HEK293T (cell line): Measurements from ENCODE around the gene FARSA.
"Not testable (repeated sequence)": the region's sequence is repeated elsewhere in the genome, so short reads cannot be mapped to it uniquely, and the experiment has no call there.

Experiments
- CTCF ChIA-PET: fragments of 350-600 bp; formaldehyde crosslinking; extraction: SDS; loops from one replicate; lab custom pipeline; 2021; ENCODE audit warnings: antibody characterized with exemption, inconsistent platforms; lab: Yijun Ruan, JAX
- POLR2A ChIA-PET: fragments of 350-600 bp; formaldehyde crosslinking; extraction: SDS; loops from one replicate; lab custom pipeline; 2020; ENCODE audit warnings: antibody characterized with exemption, inconsistent platforms; lab: Yijun Ruan, JAX
- DNase-seq: peaks from one replicate; pipeline ENCODE4 v3.0.0; 2012; ENCODE audit warnings: mixed read lengths; ENCODE audit errors: extremely low spot score
- ARNT ChIP-seq: fragments of 450-650 bp; IDR thresholded peaks from 2 replicates; pipeline ENCODE4 v1.6.1; 2017; ENCODE audit warnings: mild to moderate bottlenecking
- BHLHE40 ChIP-seq: fragments of 450-650 bp; IDR thresholded peaks from 2 replicates; pipeline ENCODE4 v1.6.1; 2016; ENCODE audit warnings: mild to moderate bottlenecking, moderate library complexity, borderline replicate concordance
- CTBP1 ChIP-seq: fragments of 450-650 bp; IDR thresholded peaks from 2 replicates; pipeline ENCODE4 v1.6.1; 2016; ENCODE audit warnings: borderline replicate concordance
- ELF4 ChIP-seq: fragments of 450-650 bp; IDR thresholded peaks from 2 replicates; pipeline ENCODE4 v1.6.1; 2017; ENCODE audit warnings: antibody characterized with exemption
- FOXA1 ChIP-seq: fragments of 450-650 bp; IDR thresholded peaks from 2 replicates; pipeline ENCODE4 v1.6.1; 2016; ENCODE audit warnings: mild to moderate bottlenecking
- FOXK2 ChIP-seq: fragments of 450-650 bp; IDR thresholded peaks from 2 replicates; pipeline ENCODE4 v1.6.1; 2016; ENCODE audit warnings: mild to moderate bottlenecking
- FOXM1 ChIP-seq: fragments of 450-650 bp; IDR thresholded peaks from 2 replicates; pipeline ENCODE4 v1.6.1; 2017; ENCODE audit warnings: mild to moderate bottlenecking, borderline replicate concordance
- HDGF ChIP-seq: fragments of 450-650 bp; IDR thresholded peaks from 2 replicates; pipeline ENCODE4 v1.6.1; 2017; ENCODE audit warnings: antibody characterized with exemption, borderline replicate concordance
- L3MBTL2 ChIP-seq: fragments of 450-650 bp; conservative IDR thresholded peaks from 2 replicates; pipeline ENCODE4 v1.6.1; 2016; ENCODE audit warnings: mild to moderate bottlenecking
- LEF1 ChIP-seq: fragments of 450-650 bp; IDR thresholded peaks from 2 replicates; pipeline ENCODE4 v1.6.1; 2017; ENCODE audit warnings: mild to moderate bottlenecking, borderline replicate concordance
- NFRKB ChIP-seq: fragments of 450-650 bp; IDR thresholded peaks from 2 replicates; pipeline ENCODE4 v1.6.1; 2016; ENCODE audit warnings: mild to moderate bottlenecking, moderate library complexity
- SP1 ChIP-seq: fragments of 450-650 bp; IDR thresholded peaks from 2 replicates; pipeline ENCODE4 v1.6.1; 2017
- SUZ12 ChIP-seq: fragments of 450-650 bp; IDR thresholded peaks from 2 replicates; pipeline ENCODE4 v1.6.1; 2016; ENCODE audit warnings: mild to moderate bottlenecking
- TARDBP ChIP-seq: fragments of 450-650 bp; IDR thresholded peaks from 2 replicates; pipeline ENCODE4 v1.6.1; 2016
- ZNF384 ChIP-seq: fragments of 450-650 bp; IDR thresholded peaks from 2 replicates; pipeline ENCODE4 v1.6.1; 2016
- TF ChIP-seq, protein P1 (sequence below): fragments of 450-650 bp; IDR thresholded peaks from 2 replicates; pipeline ENCODE4 v1.6.1; 2016

The FARSA gene

DNA sequence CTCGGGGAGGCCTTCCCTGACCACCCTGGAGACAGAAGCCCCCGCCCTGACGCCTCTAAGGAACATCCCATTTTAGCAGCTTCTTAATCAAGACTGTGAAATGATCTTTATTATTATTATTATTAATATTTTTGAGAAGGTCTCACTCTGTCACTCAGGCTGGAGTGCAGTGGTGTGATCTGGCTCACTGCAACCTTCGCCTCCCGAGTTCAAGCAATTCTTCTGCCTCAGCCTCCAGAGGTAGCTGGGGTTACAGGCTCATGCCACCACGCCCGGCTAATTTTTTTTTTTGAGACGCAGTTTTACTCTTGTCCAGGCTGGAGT is 32.3 kb upstream of the FARSA start:
- DNase-seq, result no peak
- ChIA-PET CTCF (interaction anchor here (0.6 to 2.0 kb wide), 28 partner anchors 8 to 295 kb away, joined by 3 to 27 read pairs (median 4); partner anchors contain the start of genes CALR, FARSA, GADD45GIP1 and GCDH), POLR2A (interaction anchor here (0.6 to 1.6 kb wide), 12 partner anchors 9 to 187 kb away, joined by 3 to 15 read pairs (median 3); partner anchors contain the start of genes CALR, FARSA, GADD45GIP1 and GCDH)
- no peak for TF ChIP-seq LEF1

DNA sequence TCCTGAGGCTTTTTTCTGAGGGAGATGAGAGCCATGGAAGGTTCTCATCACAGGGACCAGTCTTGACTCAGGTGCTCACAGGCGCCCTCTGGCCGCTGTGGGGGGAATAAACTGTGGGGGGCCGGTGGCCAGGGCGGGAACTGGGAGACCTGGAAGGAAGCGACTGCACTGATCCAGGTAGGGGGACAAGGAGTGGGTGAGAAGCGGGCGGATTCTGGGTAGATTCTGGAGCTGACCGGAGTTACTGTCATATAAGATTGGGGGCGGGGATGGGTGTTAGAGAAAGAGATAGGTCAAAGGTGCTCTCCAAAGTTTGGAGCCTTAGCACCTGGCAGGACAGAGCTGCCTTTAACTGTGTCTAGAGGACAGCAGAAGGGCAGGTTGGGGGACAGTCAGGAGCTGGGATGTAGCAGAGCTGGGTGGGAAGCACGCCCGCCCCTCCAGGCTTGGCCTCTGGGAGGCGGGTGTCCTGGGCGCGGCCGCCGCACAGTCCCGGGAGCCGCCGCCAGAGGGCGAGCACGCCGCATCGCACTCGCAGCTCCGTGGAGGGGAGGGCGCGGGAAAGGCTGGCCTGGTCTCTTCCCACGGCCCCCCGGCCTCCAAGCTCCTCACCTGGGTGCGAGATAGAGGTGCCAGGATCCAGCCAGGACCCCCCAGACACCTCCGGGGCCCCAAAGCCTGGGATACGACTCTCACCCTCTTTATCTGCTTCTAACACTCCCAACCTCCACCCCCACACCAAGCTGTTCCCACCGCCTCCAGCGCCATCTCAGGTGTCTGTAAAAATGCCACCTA is 31.7 kb upstream of the FARSA start:
- TF ChIP-seq L3MBTL2, result no peak
- no peak for TF ChIP-seq ELF4
- TF ChIP-seq, protein P1, sequence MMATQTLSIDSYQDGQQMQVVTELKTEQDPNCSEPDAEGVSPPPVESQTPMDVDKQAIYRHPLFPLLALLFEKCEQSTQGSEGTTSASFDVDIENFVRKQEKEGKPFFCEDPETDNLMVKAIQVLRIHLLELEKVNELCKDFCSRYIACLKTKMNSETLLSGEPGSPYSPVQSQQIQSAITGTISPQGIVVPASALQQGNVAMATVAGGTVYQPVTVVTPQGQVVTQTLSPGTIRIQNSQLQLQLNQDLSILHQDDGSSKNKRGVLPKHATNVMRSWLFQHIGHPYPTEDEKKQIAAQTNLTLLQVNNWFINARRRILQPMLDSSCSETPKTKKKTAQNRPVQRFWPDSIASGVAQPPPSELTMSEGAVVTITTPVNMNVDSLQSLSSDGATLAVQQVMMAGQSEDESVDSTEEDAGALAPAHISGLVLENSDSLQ, result no peak
- TF ChIP-seq HDGF, result no peak
- no peak for TF ChIP-seq SP1
- no peak for TF ChIP-seq TARDBP
- no peak for TF ChIP-seq FOXA1
- TF ChIP-seq NFRKB, result no peak
- TF ChIP-seq BHLHE40, result no peak
- no peak for TF ChIP-seq CTBP1
- TF ChIP-seq SUZ12, result no peak
- POLR2A ChIA-PET, result interaction anchor here (0.8 to 1.6 kb wide), 10 partner anchors 10 to 187 kb away, joined by 3 to 15 read pairs (median 3); partner anchors contain the start of genes CALR, FARSA, GADD45GIP1 and GCDH
- DNase-seq, result peak; percentile 87
- CTCF ChIA-PET, result interaction anchor here (0.6 to 2.0 kb wide), 32 partner anchors 9 to 296 kb away, joined by 3 to 27 read pairs (median 4); partner anchors contain the start of genes CALR, FARSA, GADD45GIP1 and GCDH

DNA sequence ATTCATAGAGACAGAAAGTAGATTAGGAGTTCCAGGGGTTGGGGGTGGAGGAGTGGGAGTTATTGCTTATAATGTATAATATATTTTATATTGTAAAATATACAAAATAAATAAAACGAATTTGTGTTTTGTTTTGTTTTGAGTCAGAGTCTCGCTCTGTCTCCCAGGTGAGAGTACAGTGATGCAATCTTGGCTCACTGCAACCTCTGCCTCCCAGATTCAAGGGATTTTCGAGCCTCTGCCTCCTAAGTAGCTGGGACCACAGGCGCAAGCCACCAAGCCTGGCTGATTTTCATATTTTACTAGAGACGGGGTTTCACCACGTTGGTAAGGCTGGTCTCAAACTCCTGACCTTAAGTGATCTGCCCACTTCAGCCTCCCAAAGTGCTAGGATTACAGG is 26.0 kb upstream of the FARSA start:
- DNase-seq, result no peak
- TF ChIP-seq HDGF (no peak), NFRKB (no peak), ZNF384 (no peak), SP1 (no peak), FOXK2 (no peak)
- TF ChIP-seq, protein P1, result no peak
- ChIA-PET POLR2A (no interaction called here), CTCF (no interaction called here)

DNA sequence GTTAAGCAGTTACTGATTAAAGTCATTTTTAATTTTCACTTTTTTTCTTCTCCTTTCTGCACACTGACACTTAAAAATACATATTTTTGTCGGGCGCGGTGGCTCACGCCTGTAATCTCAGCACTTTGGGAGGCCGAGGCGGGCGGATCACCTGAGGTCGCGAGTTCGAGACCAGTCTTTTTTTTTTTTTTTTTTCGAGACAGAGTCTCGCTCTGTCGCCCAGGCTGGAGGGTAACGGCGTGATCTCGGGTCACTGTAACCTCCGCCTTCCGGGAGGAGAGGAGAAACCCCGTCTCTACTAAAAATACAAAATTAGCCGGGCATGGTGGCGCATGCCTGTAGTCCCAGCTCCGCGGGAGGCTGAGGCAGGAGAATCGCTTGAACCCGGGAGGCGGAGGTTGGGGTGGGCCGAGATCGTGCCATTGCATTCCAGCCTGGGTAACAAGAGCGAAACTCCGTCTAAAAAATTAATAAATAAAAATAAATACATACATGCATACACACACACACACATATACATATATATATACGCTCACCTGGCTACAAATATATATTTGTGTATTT is 24.0 kb upstream of the FARSA start:
- TF ChIP-seq ZNF384, result peak; percentile 86
- not testable (repeated sequence) for DNase-seq
- ChIA-PET CTCF (interaction anchor here (4.0 kb wide), 1 partner anchor 8 kb away, joined by 21 read pairs; no protein-coding TSS in a partner anchor), POLR2A (interaction anchor here (1.8 to 3.2 kb wide), 2 partner anchors 8 to 18 kb away, joined by 4 to 15 read pairs; no protein-coding TSS in a partner anchor)

DNA sequence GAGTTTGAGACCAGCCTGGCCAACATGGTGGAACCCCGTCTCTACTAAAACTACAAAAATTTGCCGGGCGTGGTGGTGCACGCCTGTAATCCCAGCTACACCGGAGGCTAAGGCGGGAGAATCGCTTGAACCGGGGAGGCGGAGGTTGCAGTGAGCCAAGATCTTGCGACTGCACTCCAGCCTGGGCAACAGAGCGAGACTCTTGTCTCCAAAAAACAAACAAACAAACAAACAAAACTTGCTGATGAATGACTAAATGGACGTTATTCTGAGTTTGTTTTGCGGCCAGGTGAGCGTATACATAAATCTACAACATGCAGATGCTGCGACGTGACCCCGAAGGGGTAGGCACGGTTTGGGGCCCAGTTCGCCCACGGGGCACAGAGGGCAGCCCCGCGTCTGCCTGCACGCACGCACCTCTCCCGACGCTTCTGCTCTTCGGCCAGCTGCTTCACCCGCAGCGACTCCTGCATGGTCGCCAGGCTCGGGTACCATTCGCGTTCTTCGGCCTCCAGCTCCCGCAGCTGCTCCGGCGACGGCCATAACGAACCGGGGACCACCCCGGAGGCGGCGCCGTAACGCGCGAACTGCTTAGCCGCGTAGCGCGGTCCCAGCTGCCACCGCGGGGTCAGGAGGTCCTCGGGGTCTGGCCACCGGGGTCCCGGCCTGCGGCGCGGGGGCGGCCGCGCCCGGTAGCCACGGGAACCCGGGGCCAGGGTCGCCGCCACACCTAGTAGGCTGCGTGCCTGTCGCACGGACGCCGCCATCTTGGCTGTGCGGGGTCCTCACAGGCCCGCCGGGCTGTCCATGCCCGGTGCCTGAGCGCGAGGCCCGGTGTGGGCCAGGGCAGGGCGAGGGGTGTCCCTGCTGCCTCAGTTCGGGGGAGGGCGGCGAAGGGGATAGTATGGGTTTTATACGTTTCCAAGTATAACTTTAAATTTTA is 23.2 kb upstream of the FARSA start, which contains the start of gene GADD45GIP1:
Gene GADD45GIP1 (minus strand): TSS at position 778 of the 943 bp plus-strand sequence. CDS start 11 bp downstream, at position 767.
- CTCF ChIA-PET, result interaction anchor here (4.0 kb wide), 1 partner anchor 9 kb away, joined by 21 read pairs; no protein-coding TSS in a partner anchor
- peak; percentile 86 for DNase-seq
- POLR2A ChIA-PET, result interaction anchor here (1.2 to 3.2 kb wide), 6 partner anchors 9 to 52 kb away, joined by 3 to 15 read pairs (median 7); partner anchors contain the start of genes CALR and RAD23A
- TF ChIP-seq, protein P1, result no peak
- TF ChIP-seq LEF1, result peak; percentile 58; the same call in 1 of the 2 replicates
- TF ChIP-seq ZNF384, result no peak
- peak; percentile 59; the same call in 1 of the 2 replicates for TF ChIP-seq ELF4

DNA sequence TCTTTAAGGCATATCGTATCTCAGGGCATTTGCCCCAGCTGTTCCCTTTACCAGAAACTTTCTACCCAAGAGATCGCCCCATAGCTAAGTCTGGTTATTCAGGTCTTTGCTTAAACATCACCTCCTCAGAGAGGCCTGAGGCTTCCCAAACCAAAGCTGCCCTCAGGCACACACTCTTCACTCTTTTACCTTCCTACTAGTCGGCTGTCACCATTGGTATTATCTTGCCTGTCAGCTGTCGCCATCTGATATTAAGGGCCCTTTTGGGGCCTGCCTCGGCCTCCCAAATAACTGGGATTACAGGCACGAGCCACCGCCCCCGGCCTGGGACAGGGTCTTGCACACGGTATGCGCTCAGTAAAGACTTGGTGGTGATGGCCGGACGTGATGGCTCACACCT is 22.5 kb upstream of the FARSA start:
- ChIA-PET POLR2A (interaction anchor here (1.2 to 3.2 kb wide), 6 partner anchors 8 to 52 kb away, joined by 3 to 15 read pairs (median 7); partner anchors contain the start of genes CALR and RAD23A), CTCF (interaction anchor here (4.0 kb wide), 1 partner anchor 9 kb away, joined by 21 read pairs; no protein-coding TSS in a partner anchor)
- DNase-seq, result no peak
- TF ChIP-seq FOXM1, result no peak
- TF ChIP-seq FOXK2, result no peak
- no peak for TF ChIP-seq LEF1
- no peak for TF ChIP-seq SUZ12
- TF ChIP-seq ELF4, result no peak
- TF ChIP-seq FOXA1, result no peak
- no peak for TF ChIP-seq SP1
- TF ChIP-seq ZNF384, result no peak
- TF ChIP-seq ARNT, result no peak
- no peak for TF ChIP-seq CTBP1
- TF ChIP-seq HDGF, result no peak
- TF ChIP-seq, protein P1, result no peak
- no peak for TF ChIP-seq NFRKB
- TF ChIP-seq TARDBP, result no peak
- TF ChIP-seq L3MBTL2, result no peak
- TF ChIP-seq BHLHE40, result no peak

DNA sequence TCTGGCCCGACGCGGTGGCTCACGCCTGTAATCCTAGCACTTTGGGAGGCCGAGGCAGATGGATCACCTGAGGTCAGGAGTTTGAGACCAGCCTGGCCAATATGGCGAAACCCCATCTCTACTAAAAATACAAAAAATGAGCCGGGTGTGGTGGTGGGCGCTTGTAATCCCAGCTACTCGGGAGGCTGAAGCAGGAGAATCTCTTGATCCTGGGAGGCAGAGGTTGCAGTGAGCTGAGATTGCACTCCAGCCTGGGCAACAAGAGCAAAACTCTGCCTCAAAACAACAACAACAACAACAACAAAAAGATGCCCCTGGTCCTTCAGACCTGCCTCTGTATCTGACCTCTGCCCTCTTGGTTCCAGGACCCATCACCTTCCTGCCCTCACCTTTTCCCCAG is 22.1 kb upstream of the FARSA start:
- DNase-seq, result not testable (repeated sequence)
- CTCF ChIA-PET, result interaction anchor here (0.6 to 4.0 kb wide), 2 partner anchors 10 to 190 kb away, joined by 3 to 21 read pairs; no protein-coding TSS in a partner anchor
- POLR2A ChIA-PET, result interaction anchor here (1.2 to 3.2 kb wide), 6 partner anchors 7 to 53 kb away, joined by 3 to 15 read pairs (median 7); partner anchors contain the start of genes CALR and RAD23A
